ENCODE data around the gene ACER3.

ACER3 gene

GRCh38 chr11:77074626-77075221 is 214.0 kb downstream of the ACER3 start:
- DNase-seq (ENCODE audit: low spot score) = no peak

- DNase-seq (ENCODE audit: low spot score) = no peak
These were observed 214.7 kb downstream of the ACER3 start for GRCh38 chr11:77075425-77075905.
